Activated gamma-delta T cell treated with Interleukin-2 at 50 U/mL for 16 hours (primary cell): ENCODE results near the gene TMEM178B.
"Not testable (repeated sequence)": the region's sequence is repeated elsewhere in the genome, so short reads cannot be mapped to it uniquely, and the experiment has no call there.

ENCODE experiments used
- DNase-seq: peaks from one replicate; pipeline ENCODE4 v3.0.0-alpha.2; 2020

The TMEM178B gene

GRCh38 chr7:141324870-141325269, 251.0 kb downstream of the TMEM178B start:
- no peak for DNase-seq

GRCh38 chr7:141325275-141325674, 251.4 kb downstream of the TMEM178B start:
- no peak for DNase-seq

DNA sequence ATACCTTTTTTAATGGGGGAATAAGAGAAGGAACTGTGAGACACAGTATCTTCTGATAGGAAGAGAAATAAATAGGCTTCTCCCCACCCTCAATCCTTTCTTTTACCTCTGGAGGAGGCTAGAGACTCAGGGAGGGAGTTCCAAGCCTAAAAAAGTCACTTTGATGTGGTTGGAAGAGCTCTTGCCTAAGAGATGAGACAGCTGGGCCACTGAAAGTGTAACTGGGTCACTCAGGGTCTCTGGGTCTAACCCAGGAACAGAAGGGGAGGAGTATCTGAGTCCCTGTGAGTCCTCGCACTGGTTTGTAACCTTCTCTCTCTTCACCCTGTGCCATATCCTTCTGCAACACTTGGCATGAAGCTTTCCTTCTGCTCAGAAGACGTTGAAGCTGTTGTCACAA, 254.4 kb downstream of the TMEM178B start:
- no peak for DNase-seq

GRCh38 chr7:141330285-141330684, 256.4 kb downstream of the TMEM178B start:
- not testable (repeated sequence) for DNase-seq

DNA sequence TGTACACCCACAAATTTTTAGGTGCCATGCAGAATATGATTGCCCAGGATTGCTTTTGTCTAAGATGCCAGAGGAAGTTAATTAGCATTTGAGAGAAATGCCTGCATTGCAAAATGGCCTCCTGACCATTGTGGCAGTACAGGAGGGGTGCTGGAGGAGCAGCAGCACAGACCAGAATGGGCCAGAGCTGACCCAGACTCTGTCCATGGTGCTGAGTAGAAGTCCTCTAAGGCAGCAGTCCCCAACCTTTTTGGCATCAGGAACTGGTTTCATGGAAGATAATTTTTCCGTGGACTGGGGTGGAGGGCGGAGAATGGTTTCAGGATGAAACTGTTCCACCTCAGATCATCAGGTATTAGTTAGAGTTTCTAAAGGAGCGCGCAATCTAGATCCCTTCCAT, 259.6 kb downstream of the TMEM178B start:
- no peak for DNase-seq

DNA sequence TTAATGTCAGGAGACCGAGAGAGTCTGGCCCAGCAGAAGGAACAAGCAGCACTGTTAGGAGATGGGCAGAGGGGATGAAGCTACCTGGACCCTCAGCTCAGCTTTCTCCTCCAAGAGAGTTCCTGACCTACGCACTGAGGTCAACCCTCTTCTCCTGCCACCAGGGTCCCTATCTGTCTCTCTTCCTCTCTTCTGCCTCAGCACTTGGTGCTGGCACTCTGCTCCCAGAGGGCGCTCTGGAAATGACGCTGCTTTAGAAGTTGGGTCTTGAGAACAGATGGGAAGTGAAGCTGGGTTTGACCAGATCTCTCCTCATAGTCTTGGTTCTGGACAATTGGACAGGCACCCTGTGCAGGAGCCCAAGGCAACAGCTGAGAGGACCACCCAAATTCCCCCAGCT, 261.3 kb downstream of the TMEM178B start:
- DNase-seq, result no peak

GRCh38 chr7:141339603-141340002, 265.7 kb downstream of the TMEM178B start:
- no peak for DNase-seq

GRCh38 chr7:141340991-141341390, 267.1 kb downstream of the TMEM178B start:
- DNase-seq, result no peak

- no peak for DNase-seq
These were observed 269.0 kb downstream of the TMEM178B start for GRCh38 chr7:141342621-141343408.

- no peak for DNase-seq
These were observed 270.5 kb downstream of the TMEM178B start for GRCh38 chr7:141344153-141344935.

DNA sequence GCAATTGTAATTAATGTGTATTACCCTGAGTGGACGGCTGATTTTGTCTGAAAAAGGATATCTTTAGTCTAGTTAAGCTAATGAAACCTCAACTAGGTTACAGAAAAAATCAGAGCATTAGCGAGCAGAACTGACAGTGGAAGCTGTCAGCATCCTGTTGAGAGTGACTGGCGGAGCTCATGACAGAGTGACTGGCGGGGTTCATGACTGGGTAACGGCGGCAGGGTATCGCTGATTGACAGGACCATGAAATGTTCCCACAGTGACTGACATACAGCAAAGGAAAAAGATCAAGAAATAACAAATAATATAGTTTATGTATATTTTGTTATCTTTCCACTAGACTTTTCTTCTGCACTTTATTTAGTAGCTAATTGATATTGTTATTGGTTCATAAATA, 274.9 kb downstream of the TMEM178B start:
- DNase-seq, result no peak

DNA sequence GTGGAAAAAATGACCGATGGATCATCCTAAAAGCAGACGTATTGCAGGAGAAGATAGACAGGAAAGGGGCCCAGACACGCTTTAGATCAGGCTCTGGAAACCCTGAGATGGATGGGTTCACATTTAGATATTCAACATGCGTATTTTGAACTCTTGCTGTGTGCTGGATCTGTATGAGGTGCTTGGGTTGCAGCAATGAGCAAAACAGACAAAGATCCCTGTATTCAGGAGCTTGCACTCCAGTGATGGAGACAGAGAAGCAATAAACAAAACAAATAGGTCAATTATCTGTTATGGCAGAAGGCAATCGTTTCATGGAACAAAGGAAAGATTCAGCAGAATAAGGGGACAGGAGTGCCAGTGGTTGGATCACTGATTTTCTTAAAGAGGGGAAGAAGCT, 275.5 kb downstream of the TMEM178B start:
- no peak for DNase-seq

DNA sequence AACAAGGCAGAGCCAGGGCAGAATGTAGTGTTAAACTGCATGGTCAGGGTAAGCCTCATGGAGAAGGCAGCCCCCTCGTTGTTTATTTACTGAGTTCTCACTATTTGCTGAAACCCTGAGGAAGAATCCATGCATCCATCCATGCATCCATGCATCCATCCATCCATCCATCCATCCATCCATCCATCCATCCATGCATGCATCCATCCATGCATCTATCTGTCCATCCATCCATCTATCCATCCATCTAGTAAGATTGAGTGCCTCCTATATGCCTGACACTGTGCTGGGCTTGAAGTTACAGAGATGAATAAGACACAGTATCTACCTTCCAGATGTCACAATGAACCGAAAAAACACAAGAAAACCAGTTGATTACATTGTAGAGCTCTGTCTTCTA, 275.9 kb downstream of the TMEM178B start:
- DNase-seq, result no peak

DNA sequence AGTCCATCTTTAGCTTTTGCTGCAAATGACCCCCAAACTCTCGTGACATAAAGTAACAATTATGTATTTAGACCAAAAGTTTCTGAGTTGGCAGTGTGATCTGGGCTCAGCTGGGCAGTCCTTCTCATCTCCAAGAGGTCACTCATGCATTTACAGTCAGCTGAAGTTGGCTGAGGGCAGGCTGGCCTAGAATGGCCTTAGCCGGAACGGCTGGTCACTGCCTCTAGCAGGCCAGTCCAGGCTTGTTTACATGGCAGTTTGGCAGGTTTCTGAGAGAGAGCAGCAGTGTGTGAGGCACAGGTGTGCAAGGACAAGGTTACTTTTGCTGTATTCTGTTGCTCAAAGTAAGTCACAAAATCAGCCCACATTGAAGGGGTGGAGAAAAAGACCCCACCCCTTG, 277.3 kb downstream of the TMEM178B start:
- no peak for DNase-seq

GRCh38 chr7:141352955-141353354, 279.1 kb downstream of the TMEM178B start:
- no peak for DNase-seq

GRCh38 chr7:141354251-141354650, 280.4 kb downstream of the TMEM178B start:
- no peak for DNase-seq

GRCh38 chr7:141355032-141355431, 281.2 kb downstream of the TMEM178B start:
- no peak for DNase-seq

GRCh38 chr7:141356161-141356560, 282.3 kb downstream of the TMEM178B start:
- DNase-seq, result no peak

- DNase-seq, result no peak
These were observed 284.5 kb downstream of the TMEM178B start for GRCh38 chr7:141358386-141358785.

- no peak for DNase-seq
These were observed 285.4 kb downstream of the TMEM178B start for GRCh38 chr7:141359262-141359661.

GRCh38 chr7:141359740-141360415, 286.0 kb downstream of the TMEM178B start:
- no peak for DNase-seq

GRCh38 chr7:141360416-141360760, 286.5 kb downstream of the TMEM178B start:
- DNase-seq, result no peak

DNA sequence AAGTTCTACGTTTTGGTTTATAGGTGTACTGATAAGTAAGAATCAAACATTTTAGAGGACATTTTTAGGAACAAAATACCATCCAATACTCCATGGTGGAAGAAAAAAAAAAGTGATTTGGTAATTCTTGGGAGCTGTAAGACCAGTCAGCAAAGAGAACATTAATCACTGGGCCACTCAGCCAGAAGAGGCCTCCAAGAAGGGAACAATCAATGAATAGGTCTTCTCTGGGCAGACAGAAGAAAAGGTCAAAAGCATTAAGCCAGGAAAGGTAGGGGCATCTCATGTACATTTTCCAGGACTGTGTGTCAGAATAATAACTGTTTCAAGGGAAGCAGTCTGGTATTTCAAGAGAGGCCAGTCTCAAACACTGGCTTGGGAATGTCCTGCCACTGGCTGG, 286.9 kb downstream of the TMEM178B start:
- DNase-seq, result no peak

DNA sequence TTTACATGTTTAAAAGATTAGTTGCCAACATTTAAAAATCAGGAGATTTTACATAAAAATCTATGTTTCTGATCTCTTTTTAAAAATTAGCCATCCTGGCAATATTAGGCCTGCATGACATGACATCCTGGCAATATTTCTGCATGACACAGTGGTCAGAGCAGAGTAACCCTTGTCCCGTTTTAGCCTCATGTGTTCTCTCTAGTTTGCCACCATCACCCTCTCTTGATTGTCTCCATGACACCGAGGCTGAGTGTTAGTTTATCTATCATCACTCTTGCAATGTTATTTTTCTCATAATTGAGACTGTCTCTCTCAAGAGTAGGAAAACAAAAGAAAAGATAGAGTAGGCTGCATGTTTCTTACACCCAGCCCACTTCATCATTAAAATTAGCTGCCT, 287.6 kb downstream of the TMEM178B start:
- DNase-seq, result no peak
